Mesenteric fat pad (tissue), 1 donor: ENCODE results near the gene BICRA. TPM values are rescaled to one million over a fixed set of nuclear protein-coding genes. Genes with fewer than 3 reads are reported as not detected.
"Not testable (repeated sequence)": the region's sequence is repeated elsewhere in the genome, so short reads cannot be mapped to it uniquely, and the experiment has no call there.

Experiments used
- DNase-seq: peaks from one replicate; pipeline ENCODE4 v3.0.0-alpha.2; 2020; ENCODE audit warnings: low spot score
- total RNA-seq: library from RNA; stranded (reverse); fragmentation: NEBNext Ultra II Directional; extraction: Animal tissue kit (Norgen Biotek cat#: 25700); gene quantifications from one replicate; pipeline ENCODE4 v1.2.1, GENCODE V29; 2021
- donor health status: DM: yes; HTN: yes; CAD: no.

BICRA gene
- total RNA-seq, 1 donor from 2014 or later = 14.5 TPM

GRCh38 chr19:47742634-47743033 lies 133.7 kb downstream of the BICRA start:
- DNase-seq = no peak

GRCh38 chr19:47745010-47745901 lies 136.3 kb downstream of the BICRA start, which contains the start of gene NOP53:
NOP53 (plus strand) TSS chr19:47745546; CDS start chr19:47745560, 14 bp downstream.
- DNase-seq = peak; percentile 99

GRCh38 chr19:47746129-47746528 lies 137.2 kb downstream of the BICRA start:
- not testable (repeated sequence) for DNase-seq

GRCh38 chr19:47749326-47749725 lies 140.4 kb downstream of the BICRA start:
- no peak for DNase-seq

GRCh38 chr19:47750752-47751151 lies 141.8 kb downstream of the BICRA start:
- no peak for DNase-seq

GRCh38 chr19:47752440-47753211 lies 143.7 kb downstream of the BICRA start:
- DNase-seq = no peak

Other genes starting within 250 kb of the BICRA start
- 15.9 TPM for gene MEIS3, start 189.6 kb upstream of the BICRA start, total RNA-seq
- gene SLC8A2, start 137.2 kb upstream of the BICRA start, total RNA-seq = not detected
- 9.8 TPM for gene KPTN, start 124.9 kb upstream of the BICRA start, total RNA-seq
- 99.0 TPM for gene NAPA, start 94.1 kb upstream of the BICRA start, total RNA-seq
- 0.87 TPM for gene ZNF541, start 36.0 kb upstream of the BICRA start, total RNA-seq
- gene EHD2, start 104.3 kb downstream of the BICRA start, total RNA-seq = 327 TPM
- gene NOP53, start 136.4 kb downstream of the BICRA start, total RNA-seq = 194 TPM
- 232 TPM for gene SELENOW, start 169.6 kb downstream of the BICRA start, total RNA-seq
- gene TPRX1, start 195.4 kb downstream of the BICRA start, total RNA-seq = not detected
- gene CRX, start 212.8 kb downstream of the BICRA start, total RNA-seq = not detected